Ishikawa (cell line): ENCODE results near the gene RBM4.

Experiments
- CREB1 ChIP-seq: IDR thresholded peaks from 2 replicates; pipeline ENCODE4 v1.6.1; 2012; ENCODE audit warnings: low read depth
- EP300 ChIP-seq: IDR thresholded peaks from 2 replicates; pipeline ENCODE4 v1.6.1; 2012; ENCODE audit warnings: borderline replicate concordance
- RAD21 ChIP-seq: IDR thresholded peaks from 2 replicates; pipeline ENCODE4 v1.6.1; 2012; ENCODE audit warnings: low read depth
- TAF1 ChIP-seq: IDR thresholded peaks from 2 replicates; pipeline ENCODE4 v1.6.1; 2012; ENCODE audit warnings: low read depth, mild to moderate bottlenecking
- TEAD4 ChIP-seq: IDR thresholded peaks from 2 replicates; pipeline ENCODE4 v1.6.1; 2012
- TF ChIP-seq, protein P1 (sequence below): IDR thresholded peaks from 2 replicates; pipeline ENCODE4 v1.6.1; 2012

- TF ChIP-seq TEAD4 (no peak), EP300 (no peak), RAD21 (no peak), CREB1 (no peak), TAF1 (no peak)
- TF ChIP-seq, protein P1, sequence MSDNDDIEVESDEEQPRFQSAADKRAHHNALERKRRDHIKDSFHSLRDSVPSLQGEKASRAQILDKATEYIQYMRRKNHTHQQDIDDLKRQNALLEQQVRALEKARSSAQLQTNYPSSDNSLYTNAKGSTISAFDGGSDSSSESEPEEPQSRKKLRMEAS = no peak
These were observed 35.4 kb upstream of the RBM4 start for GRCh38 chr11:66603072-66603471.
